T-cell (primary cell): Measurements from ENCODE around the gene IRF2BP2. TPM values are rescaled to one million over a fixed set of nuclear protein-coding genes. Genes with fewer than 3 reads are reported as not detected.
A peak's percentile ranks its signal among the peaks of the same experiment; 100 is the strongest.

Experiments used
- ATAC-seq, 4 experiments: fragments of 200-7000 bp in 3 of 4; fragments of 150-1000 bp in 1 of 4; cut with Tn5 transposase; replicated peaks in 1 of 4; 1 replicate in 3 of 4; 2 replicates in 1 of 4; pipeline ENCODE4 v1.10.0; 2021; ENCODE audit warnings: moderate library complexity in 3 of 4, mild to moderate bottlenecking in 2 of 4, moderate number of reproducible peaks in 1 of 4
- CTCF ChIA-PET, 2 donors: fragments of 300-600 bp; sonication (Branson Sonifier 250); formaldehyde crosslinking; loops; one replicate each; lab custom pipeline; 2022; ENCODE audit warnings: antibody characterized with exemption in 2 of 2; lab: Charles Lee
- POLR2A ChIA-PET, 2 donors: fragments of 300-600 bp; sonication (Branson Sonifier 250); formaldehyde crosslinking; loops; one replicate each; lab custom pipeline; 2022; ENCODE audit warnings: antibody characterized with exemption in 2 of 2; lab: Charles Lee
- DNase-seq, 35 experiments: peaks; one replicate each; pipeline versions ENCODE4 v3.0.0 to v3.0.0-alpha.2; 2013 to 2023
- H3K27ac ChIP-seq: one replicate; pipeline ENCODE4 v1.5.1; 2013; ENCODE audit warnings: low read length
- H3K27me3 ChIP-seq, 2 experiments: replicated peaks in 1 of 2; 1 replicate in 1 of 2; 2 replicates in 1 of 2; pipeline versions ENCODE4 v1.6.1 to v1.7.0; 2013; ENCODE audit warnings: low read length in 1 of 2, mixed read lengths in 1 of 2; ENCODE audit not compliant: control insufficient read depth in 2 of 2, insufficient read depth in 2 of 2; ENCODE audit errors: extremely low read depth in 1 of 2
- H3K36me3 ChIP-seq, 2 donors: 1 replicate in 1 of 2; 2 replicates in 1 of 2; pipeline versions ENCODE4 v1.6.1 to v1.7.0; 2013; ENCODE audit warnings: low read length in 1 of 2; ENCODE audit not compliant: control insufficient read depth in 2 of 2, insufficient read depth in 1 of 2; ENCODE audit errors: extremely low read depth in 1 of 2
- H3K4me1 ChIP-seq, 2 experiments: 1 replicate in 1 of 2; 2 replicates in 1 of 2; pipeline versions ENCODE4 v1.6.1 to v1.7.0; 2013; ENCODE audit warnings: low read length in 2 of 2, mixed read lengths in 1 of 2; ENCODE audit not compliant: insufficient read depth in 2 of 2, control insufficient read depth in 1 of 2; ENCODE audit errors: extremely low read depth in 1 of 2
- H3K4me3 ChIP-seq, 2 donors: 1 replicate in 1 of 2; 2 replicates in 1 of 2; pipeline versions ENCODE4 v1.5.1 to v1.7.0; 2013; ENCODE audit warnings: mild to moderate bottlenecking in 2 of 2, low read length in 1 of 2, moderate library complexity in 1 of 2; ENCODE audit not compliant: control insufficient read depth in 1 of 2; ENCODE audit errors: extremely low read depth in 1 of 2
- H3K9me3 ChIP-seq: 2 replicates; pipeline ENCODE4 v1.7.0; 2013
- H3K27ac Mint-ChIP-seq, 2 donors: one replicate each; pipeline ENCODE4 v1.8.0; 2020 to 2021; ENCODE audit warnings: mild to moderate bottlenecking in 2 of 2, mixed read lengths in 2 of 2
- H3K27me3 Mint-ChIP-seq, 2 donors: one replicate each; pipeline ENCODE4 v1.8.0; 2021 to 2022; ENCODE audit warnings: mixed read lengths in 2 of 2
- H3K36me3 Mint-ChIP-seq: one replicate; pipeline ENCODE4 v1.8.0; 2021; ENCODE audit warnings: mixed read lengths
- H3K4me1 Mint-ChIP-seq, 3 donors: one replicate each; pipeline ENCODE4 v1.8.0; 2020 to 2022; ENCODE audit warnings: mixed read lengths in 3 of 3, mild to moderate bottlenecking in 1 of 3
- H3K4me3 Mint-ChIP-seq, 3 donors: one replicate each; pipeline ENCODE4 v1.8.0; 2020 to 2022; ENCODE audit warnings: mild to moderate bottlenecking in 3 of 3, mixed read lengths in 3 of 3, moderate library complexity in 3 of 3
- H3K9me3 Mint-ChIP-seq, 3 donors: one replicate each; pipeline ENCODE4 v1.8.0; 2020 to 2022; ENCODE audit warnings: mixed read lengths in 3 of 3
- WGBS: methylation state at CpG from one replicate; pipeline ENCODE4 v1.1.5; 2013; ENCODE audit warnings: missing lambda C conversion rate; ENCODE audit not compliant: insufficient coverage; 5-methylcytosine and 5-hydroxymethylcytosine counted together
- total RNA-seq, 35 experiments: library from RNA in 6 of 35; stranded (reverse) in 6 of 35; fragments of 120-200 nt in 1 of 35; gene quantifications; one replicate each; pipeline versions ENCODE4 v1.2.1 to v1.2.4 and lab custom pipeline; 2013 to 2026

Gene IRF2BP2
- total RNA-seq, 5 donors from 2014 or later (not counting 1 experiment from before 2014, with no cell fraction given): 141 to 406 (median 163) TPM

GRCh38 chr1:234608025-234608910 lies 1.7 kb downstream of the IRF2BP2 start:
- POLR2A ChIA-PET: interaction anchor here (0.6 to 5.8 kb wide), 3 partner anchors 8 to 1259 kb away, joined by 3 to 117 read pairs (median 3); partner anchors contain the start of gene LYST (in 1 of the 2)
- Histone ChIP-seq H3K36me3 (peaks cover 0 to 17% of the 10 kb centered on the region in 2 donors), H3K27ac (peak overlapping the region; percentile 96), H3K4me1 (peaks cover 45 to 50% of the 10 kb centered on the region in 2 experiments), H3K27me3 (no peaks in the 10 kb centered on the region), H3K9me3 (no peaks in the 10 kb centered on the region), H3K4me3 (peak overlapping the region; percentile 82 to 87)
- CTCF ChIA-PET: interaction anchor here in 1 of 2 donors (5.3 kb wide), 1 partner anchor 9 kb away, joined by 55 read pairs; no protein-coding TSS in a partner anchor
- DNase-seq (peak; percentile 54 to 92 (median 77)), ATAC-seq (peak; percentile 29 to 49 (median 45))
- Mint-ChIP-seq H3K27ac (peak overlapping the region; percentile 95 to 96), H3K4me1 (peaks cover 58 to 70% (median 61%) of the 10 kb centered on the region in 3 donors), H3K4me3 (peak overlapping the region; percentile 90 to 94 (median 90)), H3K36me3 (peaks cover 35% of the 10 kb centered on the region), H3K9me3 (no peaks in the 10 kb centered on the region), H3K27me3 (no peaks in the 10 kb centered on the region)
- under 1% methylated on average over 65 of the region's 68 CpGs for WGBS

DNA sequence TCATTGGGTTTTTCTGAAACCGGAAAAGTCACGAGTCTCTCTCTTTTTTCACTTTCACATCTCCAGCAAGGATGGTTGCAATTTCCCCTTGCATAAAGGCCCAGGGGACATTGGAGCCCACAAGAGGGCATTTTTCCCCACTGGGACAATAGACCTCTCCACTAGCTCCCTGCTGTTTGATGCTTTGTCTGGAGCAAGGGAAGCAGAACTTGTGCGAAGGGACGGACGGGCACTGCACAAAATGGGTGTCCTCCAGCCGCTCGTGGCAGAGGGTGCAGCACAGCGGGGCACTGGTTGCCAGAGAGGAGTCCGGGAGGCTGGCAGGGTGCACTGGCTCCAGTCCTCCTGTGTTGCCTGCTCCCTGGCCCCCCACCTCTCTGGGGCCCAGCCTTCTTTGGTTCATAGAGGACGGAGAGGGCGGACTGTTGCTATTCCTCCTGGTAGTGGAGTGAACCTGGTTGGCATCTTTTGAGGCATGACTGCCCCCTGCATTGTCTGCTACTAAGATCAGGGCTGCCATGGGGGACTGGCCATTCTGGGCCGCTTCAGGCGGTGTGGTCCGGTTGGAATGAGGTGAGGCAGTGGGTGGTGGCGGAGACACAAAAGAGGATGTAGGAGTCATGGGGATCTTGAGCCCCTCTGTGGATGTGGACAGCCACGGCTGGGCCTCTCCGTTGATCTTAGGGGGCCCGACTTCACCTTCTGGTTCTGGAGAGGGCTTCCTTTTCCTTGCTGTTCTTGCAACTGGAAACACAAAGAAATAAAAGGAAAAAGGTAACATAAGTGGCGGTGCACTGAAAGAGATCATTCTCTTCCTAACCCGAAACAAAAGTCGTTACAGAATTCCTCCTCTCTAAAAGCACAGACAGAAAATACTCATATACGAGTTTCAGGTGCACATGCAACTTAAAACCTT lies 2.6 kb downstream of the IRF2BP2 start:
- POLR2A ChIA-PET: interaction anchor here (0.5 kb wide), 2 partner anchors 14 to 218 kb away, joined by 3 read pairs; no protein-coding TSS in a partner anchor
- peak overlapping the region; percentile 95 to 96 for H3K27ac Mint-ChIP-seq

GRCh38 chr1:234606784-234607108 lies 3.2 kb downstream of the IRF2BP2 start:
- peak overlapping the region; percentile 95 to 96 for H3K27ac Mint-ChIP-seq
- ATAC-seq (no peak), DNase-seq (no peak)
- Histone ChIP-seq H3K27me3 (no peaks in the 10 kb centered on the region), H3K4me1 (peaks cover 40 to 48% of the 10 kb centered on the region in 2 experiments), H3K4me3 (peak overlapping the region; percentile 82 to 87), H3K9me3 (no peaks in the 10 kb centered on the region), H3K36me3 (peaks cover 0 to 17% of the 10 kb centered on the region in 2 donors), H3K27ac (peak overlapping the region; percentile 96)
- H3K27me3 Mint-ChIP-seq: no peaks in the 10 kb centered on the region
- ChIA-PET CTCF (no interaction called here), POLR2A (interaction anchor here (0.5 to 0.7 kb wide), 4 partner anchors 15 to 484 kb away, joined by 3 to 7 read pairs (median 4); no protein-coding TSS in a partner anchor)
- peaks cover 41% of the 10 kb centered on the region for H3K36me3 Mint-ChIP-seq
- WGBS: no CpG with 5 or more reads among the region's 4 CpGs
- no peaks in the 10 kb centered on the region for H3K9me3 Mint-ChIP-seq
- H3K4me3 Mint-ChIP-seq: peak overlapping the region; percentile 90 to 94 (median 90)
- H3K4me1 Mint-ChIP-seq: peaks cover 58 to 69% (median 60%) of the 10 kb centered on the region in 3 donors

More for the DNA sequence above, 2.6 kb downstream of the IRF2BP2 start:
- no peaks in the 10 kb centered on the region for H3K9me3 ChIP-seq
- Mint-ChIP-seq H3K27me3 (no peaks in the 10 kb centered on the region), H3K9me3 (no peaks in the 10 kb centered on the region), H3K36me3 (peaks cover 41% of the 10 kb centered on the region), H3K4me1 (peaks cover 58 to 69% (median 60%) of the 10 kb centered on the region in 3 donors), H3K4me3 (peak overlapping the region; percentile 90 to 94 (median 90))
- peaks cover 45 to 48% of the 10 kb centered on the region in 2 experiments for H3K4me1 ChIP-seq
- WGBS: 2% methylated on average over 14 of the region's 22 CpGs
- CTCF ChIA-PET: no interaction called here
- H3K27me3 ChIP-seq: no peaks in the 10 kb centered on the region
- peak overlapping the region; percentile 82 to 87 for H3K4me3 ChIP-seq
- DNase-seq (peak in 14 of 35 experiments; percentile 11 to 55 (median 21)), ATAC-seq (no peak)
- H3K27ac ChIP-seq: peak overlapping the region; percentile 96
- peaks cover 0 to 17% of the 10 kb centered on the region in 2 donors for H3K36me3 ChIP-seq

DNA sequence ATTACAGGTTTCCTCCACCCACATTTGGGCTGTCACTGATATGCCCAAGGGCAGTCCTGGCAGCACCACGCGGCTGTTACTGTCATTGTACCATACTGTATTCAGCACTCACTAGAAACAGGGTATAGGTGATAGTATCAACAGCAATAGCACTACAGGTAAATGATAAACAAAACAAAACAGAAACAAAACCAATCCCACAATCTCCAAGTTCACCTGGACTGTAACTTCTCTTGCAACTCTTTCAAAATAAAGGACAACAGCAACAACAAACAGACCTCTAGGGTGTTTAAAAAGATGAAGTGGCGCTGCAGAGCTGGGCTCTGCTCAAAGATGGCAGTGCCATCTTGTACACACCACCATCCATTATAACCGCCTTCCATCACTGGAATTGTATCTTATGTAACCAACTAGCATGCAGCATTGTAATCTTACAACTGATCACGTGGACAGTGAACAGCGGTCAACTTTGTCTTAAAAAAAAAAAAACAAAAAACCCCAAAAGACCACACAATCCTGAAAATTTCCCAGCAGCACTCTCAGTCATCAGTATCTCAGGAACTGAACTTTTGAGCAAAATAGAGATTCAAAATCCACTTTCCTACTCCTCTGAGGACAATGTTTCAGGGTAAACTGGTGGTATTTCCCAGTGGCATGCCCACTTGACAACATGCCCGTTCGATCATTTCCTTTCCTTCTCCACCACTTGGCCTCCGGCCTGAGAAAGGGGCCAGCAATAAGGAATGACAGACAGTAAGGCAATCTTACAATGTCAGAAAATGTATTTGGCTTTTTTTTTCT lies 3.8 kb downstream of the IRF2BP2 start:
- no peaks in the 10 kb centered on the region for H3K27me3 Mint-ChIP-seq
- CTCF ChIA-PET: no interaction called here
- peak overlapping the region; percentile 82 to 87 for H3K4me3 ChIP-seq
- H3K4me3 Mint-ChIP-seq: peak overlapping the region; percentile 90 to 94 (median 90)
- H3K36me3 Mint-ChIP-seq: peaks cover 41% of the 10 kb centered on the region
- peaks cover 58 to 69% (median 60%) of the 10 kb centered on the region in 3 donors for H3K4me1 Mint-ChIP-seq
- POLR2A ChIA-PET: interaction anchor here (0.5 to 0.7 kb wide), 5 partner anchors 15 to 485 kb away, joined by 3 to 7 read pairs (median 3); no protein-coding TSS in a partner anchor
- WGBS: 0% methylated on average over 4 of the region's 9 CpGs
- H3K27me3 ChIP-seq: no peaks in the 10 kb centered on the region
- peaks cover 0 to 17% of the 10 kb centered on the region in 2 donors for H3K36me3 ChIP-seq
- peak in 28 of 35 experiments; percentile 17 to 64 (median 39) for DNase-seq
- ATAC-seq: no peak
- no peaks in the 10 kb centered on the region for H3K9me3 ChIP-seq
- H3K27ac ChIP-seq: peak overlapping the region; percentile 96
- H3K27ac Mint-ChIP-seq: peak overlapping the region; percentile 92 to 96
- H3K9me3 Mint-ChIP-seq: no peaks in the 10 kb centered on the region
- H3K4me1 ChIP-seq: peaks cover 37 to 51% of the 10 kb centered on the region in 2 experiments

DNA sequence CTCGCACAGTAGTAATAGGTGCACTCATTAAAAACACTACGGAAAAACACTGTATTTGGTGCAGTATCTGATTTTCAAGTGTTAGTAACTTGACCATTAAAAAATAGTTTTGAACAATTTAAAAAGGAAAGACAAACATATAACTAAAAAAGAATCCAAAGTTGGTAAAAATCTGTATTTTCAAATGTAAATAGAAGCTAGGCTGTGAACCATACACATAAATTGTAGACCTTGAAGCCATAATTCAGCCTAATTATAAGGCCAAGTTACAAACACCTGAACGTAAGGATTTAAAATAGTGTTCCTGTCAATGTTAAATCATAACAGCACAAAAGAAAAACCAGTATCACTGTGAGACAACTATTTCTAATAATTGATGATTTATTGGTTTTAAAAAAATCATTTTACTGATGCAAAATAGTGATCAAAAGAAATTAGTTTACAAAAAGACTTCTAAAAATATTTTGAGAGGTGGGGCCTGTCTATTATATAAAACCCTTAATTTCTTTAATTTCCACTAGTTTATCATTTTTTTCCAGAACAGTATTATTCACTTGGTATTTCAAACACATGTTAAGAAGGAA lies 4.5 kb downstream of the IRF2BP2 start:
- ATAC-seq (no peak), DNase-seq (no peak)
- H3K27ac ChIP-seq: peak overlapping the region; percentile 96
- H3K27me3 ChIP-seq: no peaks in the 10 kb centered on the region
- H3K4me1 Mint-ChIP-seq: peaks cover 64 to 75% (median 67%) of the 10 kb centered on the region in 3 donors
- H3K27me3 Mint-ChIP-seq: no peaks in the 10 kb centered on the region
- peak overlapping the region; percentile 92 to 96 for H3K27ac Mint-ChIP-seq
- H3K9me3 ChIP-seq: no peaks in the 10 kb centered on the region
- H3K4me3 ChIP-seq: peak overlapping the region; percentile 82 to 87
- H3K4me3 Mint-ChIP-seq: peak overlapping the region; percentile 90 to 94 (median 90)
- no CpG with 5 or more reads among the region's 3 CpGs for WGBS
- peaks cover 0 to 17% of the 10 kb centered on the region in 2 donors for H3K36me3 ChIP-seq
- H3K4me1 ChIP-seq: peaks cover 41 to 57% of the 10 kb centered on the region in 2 experiments
- H3K9me3 Mint-ChIP-seq: no peaks in the 10 kb centered on the region
- ChIA-PET CTCF (no interaction called here), POLR2A (interaction anchor here in 1 of 2 donors (0.7 to 1.6 kb wide), 2 partner anchors 7 to 406 kb away, joined by 3 to 6 read pairs; no protein-coding TSS in a partner anchor)
- peaks cover 41% of the 10 kb centered on the region for H3K36me3 Mint-ChIP-seq
